ENCODE measurements around the gene CNTN5.

CNTN5 gene

DNA sequence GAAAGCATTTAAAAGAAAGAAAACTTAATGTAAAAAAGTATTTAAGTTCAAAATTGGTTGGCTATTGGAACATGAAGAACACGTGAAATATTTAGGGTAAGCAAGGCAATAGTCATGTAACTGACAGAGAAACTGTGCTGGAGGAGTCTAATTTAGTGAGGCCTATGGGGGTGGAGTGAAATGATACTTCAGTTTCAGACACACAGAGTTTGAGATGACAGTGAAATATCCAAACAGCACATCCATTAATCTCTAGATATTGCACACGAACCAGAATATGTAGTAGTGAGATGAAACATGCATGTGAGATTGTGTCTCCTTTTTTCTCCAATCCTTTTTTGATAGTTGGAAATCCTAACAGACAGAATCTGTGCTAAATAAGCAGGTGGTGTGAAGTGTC is 739.0 kb downstream of the CNTN5 start:
- Histone ChIP-seq H3K27me3 (ENCODE audit: insufficient read depth, poor library complexity, severe bottlenecking) (peaks cover 4% of the 10 kb centered on the region), H3K9me3 (ENCODE audit: severe bottlenecking) (no peaks in the 10 kb centered on the region), H3K27ac (ENCODE audit: poor library complexity, severe bottlenecking) (no peak overlapping the region), H3K36me3 (ENCODE audit: low read depth) (no peaks in the 10 kb centered on the region), H3K4me3 (ENCODE audit: severe bottlenecking) (no peak overlapping the region), H3K4me1 (ENCODE audit: insufficient read depth, poor library complexity, severe bottlenecking) (no peaks in the 10 kb centered on the region)
- ATAC-seq (ENCODE audit: low read depth) (no peak), DNase-seq (ENCODE audit: low spot score) (no peak)
- TF ChIP-seq, protein P1, sequence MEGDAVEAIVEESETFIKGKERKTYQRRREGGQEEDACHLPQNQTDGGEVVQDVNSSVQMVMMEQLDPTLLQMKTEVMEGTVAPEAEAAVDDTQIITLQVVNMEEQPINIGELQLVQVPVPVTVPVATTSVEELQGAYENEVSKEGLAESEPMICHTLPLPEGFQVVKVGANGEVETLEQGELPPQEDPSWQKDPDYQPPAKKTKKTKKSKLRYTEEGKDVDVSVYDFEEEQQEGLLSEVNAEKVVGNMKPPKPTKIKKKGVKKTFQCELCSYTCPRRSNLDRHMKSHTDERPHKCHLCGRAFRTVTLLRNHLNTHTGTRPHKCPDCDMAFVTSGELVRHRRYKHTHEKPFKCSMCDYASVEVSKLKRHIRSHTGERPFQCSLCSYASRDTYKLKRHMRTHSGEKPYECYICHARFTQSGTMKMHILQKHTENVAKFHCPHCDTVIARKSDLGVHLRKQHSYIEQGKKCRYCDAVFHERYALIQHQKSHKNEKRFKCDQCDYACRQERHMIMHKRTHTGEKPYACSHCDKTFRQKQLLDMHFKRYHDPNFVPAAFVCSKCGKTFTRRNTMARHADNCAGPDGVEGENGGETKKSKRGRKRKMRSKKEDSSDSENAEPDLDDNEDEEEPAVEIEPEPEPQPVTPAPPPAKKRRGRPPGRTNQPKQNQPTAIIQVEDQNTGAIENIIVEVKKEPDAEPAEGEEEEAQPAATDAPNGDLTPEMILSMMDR (IDR thresholded peaks at IDR 0.05; ENCODE audit: poor library complexity, severe bottlenecking), result no peak

DNA sequence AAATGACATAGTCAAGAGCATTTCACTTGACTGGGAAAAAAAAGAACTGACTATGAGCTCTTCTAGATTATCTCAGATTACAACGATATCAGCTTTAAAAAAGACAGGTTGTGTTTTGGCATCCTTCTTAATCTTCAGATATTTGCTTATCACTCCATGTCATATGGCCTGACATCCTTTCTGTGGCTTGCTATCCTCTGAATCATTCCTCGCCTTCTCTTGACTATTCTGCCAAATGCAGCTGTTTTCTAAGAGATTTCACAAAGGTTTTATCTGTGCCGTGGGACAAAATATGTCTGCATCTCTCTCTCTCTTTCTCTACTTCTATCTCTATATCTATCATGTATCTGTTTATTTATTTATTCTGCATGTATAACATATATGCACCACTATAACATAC is 746.1 kb downstream of the CNTN5 start:
- no peak for DNase-seq (ENCODE audit: low spot score)
- ATAC-seq (ENCODE audit: low read depth), result no peak

DNA sequence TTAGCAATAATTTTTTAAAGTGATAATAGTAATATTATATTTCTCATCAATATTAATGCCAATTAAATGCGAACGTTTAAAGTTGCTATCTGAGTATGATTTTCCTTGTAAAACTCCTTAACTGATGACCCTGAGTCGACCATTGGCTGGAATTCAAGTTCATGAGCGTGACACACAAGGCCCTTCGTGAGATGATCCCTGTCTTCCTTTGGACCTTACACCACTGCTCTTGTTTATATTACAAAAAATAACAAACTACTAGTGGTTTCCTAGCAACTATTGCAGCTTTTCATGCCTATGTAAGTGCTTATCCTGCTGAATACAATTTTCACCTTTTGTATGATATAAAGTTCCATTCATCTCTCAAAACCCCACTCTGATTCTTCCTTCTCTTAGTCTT is 752.9 kb downstream of the CNTN5 start:
- TF ChIP-seq, protein P1 (IDR thresholded peaks at IDR 0.05; ENCODE audit: poor library complexity, severe bottlenecking), result no peak

More for the DNA sequence above, 746.1 kb downstream of the CNTN5 start:
- Histone ChIP-seq H3K4me3 (ENCODE audit: severe bottlenecking) (no peak overlapping the region), H3K9me3 (ENCODE audit: severe bottlenecking) (no peaks in the 10 kb centered on the region), H3K4me1 (ENCODE audit: insufficient read depth, poor library complexity, severe bottlenecking) (no peaks in the 10 kb centered on the region), H3K27me3 (ENCODE audit: insufficient read depth, poor library complexity, severe bottlenecking) (no peaks in the 10 kb centered on the region), H3K36me3 (ENCODE audit: low read depth) (no peaks in the 10 kb centered on the region), H3K27ac (ENCODE audit: poor library complexity, severe bottlenecking) (no peak overlapping the region)
- TF ChIP-seq, protein P1 (IDR thresholded peaks at IDR 0.05; ENCODE audit: poor library complexity, severe bottlenecking), result no peak

DNA sequence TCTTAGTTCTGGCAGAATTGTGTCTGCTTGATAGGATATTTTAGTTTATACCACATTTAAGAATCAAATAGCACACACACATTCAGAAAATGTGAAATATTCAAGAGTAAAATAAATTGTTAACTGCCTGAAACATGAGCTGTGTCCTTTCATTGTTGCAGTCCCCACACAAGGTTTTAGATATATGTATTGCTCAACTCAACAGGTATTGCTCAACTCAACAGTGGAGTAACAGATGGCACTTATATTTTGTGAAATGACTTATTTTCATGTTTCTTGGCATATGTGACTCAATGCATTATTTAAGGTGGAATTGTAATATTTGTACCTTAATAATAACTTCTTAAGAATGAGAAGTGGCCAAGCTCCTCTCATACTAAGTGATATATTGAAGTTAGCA is 760.3 kb downstream of the CNTN5 start:
- Histone ChIP-seq H3K9me3 (ENCODE audit: severe bottlenecking) (no peaks in the 10 kb centered on the region), H3K27me3 (ENCODE audit: insufficient read depth, poor library complexity, severe bottlenecking) (peaks cover 8% of the 10 kb centered on the region), H3K36me3 (ENCODE audit: low read depth) (no peaks in the 10 kb centered on the region), H3K4me1 (ENCODE audit: insufficient read depth, poor library complexity, severe bottlenecking) (no peaks in the 10 kb centered on the region), H3K27ac (ENCODE audit: poor library complexity, severe bottlenecking) (no peak overlapping the region), H3K4me3 (ENCODE audit: severe bottlenecking) (no peak overlapping the region)
- ATAC-seq (ENCODE audit: low read depth) (no peak), DNase-seq (ENCODE audit: low spot score) (no peak)
- TF ChIP-seq, protein P1 (IDR thresholded peaks at IDR 0.05; ENCODE audit: poor library complexity, severe bottlenecking), result no peak

More for the DNA sequence above, 752.9 kb downstream of the CNTN5 start:
- Histone ChIP-seq H3K36me3 (ENCODE audit: low read depth) (no peaks in the 10 kb centered on the region), H3K9me3 (ENCODE audit: severe bottlenecking) (no peaks in the 10 kb centered on the region), H3K4me3 (ENCODE audit: severe bottlenecking) (no peak overlapping the region), H3K27me3 (ENCODE audit: insufficient read depth, poor library complexity, severe bottlenecking) (peaks cover 8% of the 10 kb centered on the region), H3K27ac (ENCODE audit: poor library complexity, severe bottlenecking) (no peak overlapping the region), H3K4me1 (ENCODE audit: insufficient read depth, poor library complexity, severe bottlenecking) (no peaks in the 10 kb centered on the region)
- DNase-seq (ENCODE audit: low spot score) (no peak), ATAC-seq (ENCODE audit: low read depth) (no peak)

DNA sequence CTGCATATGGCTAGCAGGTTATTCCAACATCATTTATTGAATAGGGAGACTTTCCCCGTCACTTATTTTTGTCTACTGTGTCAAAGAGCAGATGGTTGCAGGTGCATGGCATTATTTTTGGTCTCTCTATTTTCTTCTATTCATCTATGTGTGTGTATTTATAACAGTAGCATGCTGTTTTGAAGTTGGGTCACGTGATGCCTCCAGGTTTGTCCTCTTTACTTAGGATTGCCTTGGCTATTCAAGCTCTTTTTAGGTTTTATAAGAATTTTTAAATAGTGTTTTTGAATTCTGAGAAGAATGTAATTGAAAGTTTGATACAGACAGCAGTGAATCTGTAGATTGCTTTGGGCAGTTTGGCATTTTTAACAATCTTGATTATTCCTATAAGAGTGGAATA is 770.6 kb downstream of the CNTN5 start:
- Histone ChIP-seq H3K9me3 (ENCODE audit: severe bottlenecking) (no peaks in the 10 kb centered on the region), H3K27ac (ENCODE audit: poor library complexity, severe bottlenecking) (no peak overlapping the region), H3K27me3 (ENCODE audit: insufficient read depth, poor library complexity, severe bottlenecking) (no peaks in the 10 kb centered on the region), H3K4me1 (ENCODE audit: insufficient read depth, poor library complexity, severe bottlenecking) (no peaks in the 10 kb centered on the region), H3K36me3 (ENCODE audit: low read depth) (no peaks in the 10 kb centered on the region), H3K4me3 (ENCODE audit: severe bottlenecking) (no peak overlapping the region)
- no peak for DNase-seq (ENCODE audit: low spot score)
- no peak for ATAC-seq (ENCODE audit: low read depth)
- TF ChIP-seq, protein P1 (IDR thresholded peaks at IDR 0.05; ENCODE audit: poor library complexity, severe bottlenecking), result no peak
